ENCODE results near the gene GMPR.
A peak's percentile ranks its signal among the peaks of the same experiment; 100 is the strongest.

GMPR gene

DNA sequence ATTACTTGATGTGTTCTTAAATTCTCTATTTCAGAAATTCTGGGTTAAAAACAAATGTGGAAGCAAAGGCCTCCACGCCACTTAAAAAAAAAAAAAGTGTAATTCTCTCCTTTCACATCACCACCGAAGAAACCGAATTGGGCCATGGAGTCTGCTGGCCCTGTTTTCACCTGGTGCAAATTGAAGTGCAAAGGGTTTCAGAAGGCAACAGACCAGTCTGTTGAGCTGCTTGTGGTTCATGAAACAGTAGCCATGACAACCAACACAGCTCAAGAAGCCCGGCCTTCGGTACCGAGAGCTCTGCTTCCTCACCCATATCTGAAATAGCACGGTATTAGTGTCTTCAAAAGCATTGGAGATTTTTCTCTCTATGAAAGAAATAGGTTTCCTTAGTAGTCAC lies 63.1 kb downstream of the GMPR start:
- DNase-seq (ENCODE audit: low read depth in 3 of 3) = no peak

GRCh38 chr6:16302721-16303552 lies 64.5 kb downstream of the GMPR start:
- no peak for DNase-seq (ENCODE audit: low read depth in 3 of 3)

GRCh38 chr6:16305246-16305725 lies 66.9 kb downstream of the GMPR start:
- DNase-seq (ENCODE audit: low read depth in 3 of 3) = no peak

DNA sequence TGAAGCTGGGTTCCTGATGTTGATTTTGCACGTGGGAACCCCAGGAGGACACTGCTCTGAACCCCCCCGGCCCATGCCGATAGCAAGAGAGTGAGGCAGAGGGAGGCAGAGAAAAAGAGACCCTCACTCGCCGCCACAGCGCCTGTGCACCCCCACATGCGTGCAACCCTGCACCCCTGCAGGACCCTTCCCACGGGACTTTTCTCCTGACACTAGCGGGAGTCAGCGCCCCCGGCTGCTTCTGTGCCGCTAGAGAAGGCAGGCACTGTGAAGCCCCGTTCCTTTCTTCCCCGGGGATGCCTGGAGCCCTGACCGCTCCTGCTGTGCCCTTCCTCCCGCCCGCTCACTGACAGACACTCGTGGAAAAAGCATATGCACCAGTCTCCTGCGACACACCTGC lies 67.4 kb downstream of the GMPR start:
- no peak for DNase-seq (ENCODE audit: low read depth in 3 of 3)

- DNase-seq (ENCODE audit: low read depth in 3 of 3) = no peak
Measured at GRCh38 chr6:16306334-16306733, 67.9 kb downstream of the GMPR start.

GRCh38 chr6:16311763-16312162 lies 73.4 kb downstream of the GMPR start:
- DNase-seq (ENCODE audit: low read depth in 3 of 3) = no peak

DNA sequence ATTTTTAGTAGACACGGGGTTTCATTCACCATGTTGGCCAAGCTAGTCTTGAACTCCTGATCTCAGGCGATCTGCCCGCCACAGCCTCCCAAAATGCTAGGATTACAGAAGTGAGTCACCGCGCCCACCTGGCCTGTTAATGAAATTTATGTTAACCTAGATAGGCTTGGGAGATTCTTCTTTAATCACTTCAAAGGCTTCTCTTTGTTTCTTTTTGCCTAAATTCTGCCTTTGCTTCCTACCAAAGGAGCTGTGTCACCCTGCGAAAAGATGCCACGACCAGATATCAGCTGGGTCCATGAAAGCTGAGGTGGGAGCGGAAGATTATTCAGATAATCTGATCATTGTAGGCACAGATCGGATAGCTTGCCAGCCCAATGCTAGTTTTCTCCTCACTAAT lies 75.3 kb downstream of the GMPR start:
- no peak for DNase-seq (ENCODE audit: low read depth in 3 of 3)

- DNase-seq (ENCODE audit: low read depth in 3 of 3) = no peak
Measured at GRCh38 chr6:16314296-16314695, 75.9 kb downstream of the GMPR start.

- no peak for DNase-seq (ENCODE audit: low read depth in 3 of 3)
Measured at GRCh38 chr6:16316741-16317251, 78.4 kb downstream of the GMPR start.

DNA sequence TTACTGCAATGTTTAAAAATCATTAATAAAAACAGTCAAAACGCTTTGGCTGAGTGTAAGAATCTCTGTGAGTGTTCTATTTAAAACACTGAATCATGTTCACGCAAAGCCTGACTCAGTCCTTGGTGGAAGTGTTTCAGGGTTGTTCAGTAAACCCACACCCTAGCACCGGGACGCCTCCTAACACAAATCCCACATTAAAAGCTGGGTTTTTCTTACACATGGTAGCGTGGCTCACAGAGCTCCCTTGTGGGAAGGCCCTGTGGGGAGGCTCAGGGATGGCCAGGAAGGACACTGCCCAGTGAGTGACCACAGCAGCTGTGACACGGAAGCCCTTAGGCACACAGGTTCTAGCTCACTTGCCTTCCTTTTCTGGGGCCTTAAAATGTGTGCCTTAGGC lies 80.2 kb downstream of the GMPR start:
- no peak for DNase-seq (ENCODE audit: low read depth in 3 of 3)

DNA sequence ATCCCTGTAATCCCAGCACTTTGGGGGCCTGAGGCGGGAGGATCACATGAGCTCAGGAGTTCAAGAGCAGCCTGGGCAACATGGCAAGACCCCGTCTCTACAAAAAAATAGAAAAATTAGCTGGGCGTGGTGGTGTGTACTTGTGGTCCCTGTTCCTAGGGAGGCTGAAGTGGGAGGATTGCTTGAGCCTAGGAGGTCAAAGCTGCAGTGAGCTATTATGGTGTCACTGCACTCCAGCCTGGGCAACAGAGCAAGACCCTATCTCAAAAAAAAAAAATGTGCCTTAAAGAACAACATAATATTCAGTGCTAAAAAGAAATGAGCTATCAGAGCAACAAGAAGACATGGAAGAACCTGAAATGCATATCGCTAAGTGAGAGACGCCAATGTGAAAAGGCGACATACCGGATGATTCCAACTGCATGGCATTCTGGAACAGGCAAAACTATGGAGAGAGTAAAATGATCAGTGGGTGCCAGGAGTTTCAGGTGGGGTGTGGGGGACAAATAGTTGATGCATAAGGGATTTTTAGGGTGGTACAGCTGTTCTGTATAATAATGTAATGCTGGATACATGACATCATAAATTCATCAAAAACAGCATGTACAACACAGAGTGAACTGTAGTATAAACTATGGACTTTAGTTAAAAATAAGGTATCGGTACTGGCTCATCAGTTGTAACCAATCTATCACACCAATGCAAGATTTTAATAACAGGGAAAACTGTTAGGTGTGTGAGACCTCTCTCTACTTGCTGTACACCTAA lies 80.8 kb downstream of the GMPR start:
- DNase-seq (ENCODE audit: low read depth in 3 of 3) = no peak

- peak; percentile 20 to 53 (median 45) for DNase-seq (ENCODE audit: low read depth in 3 of 3)
Measured at GRCh38 chr6:16319813-16320532, 81.6 kb downstream of the GMPR start.

DNA sequence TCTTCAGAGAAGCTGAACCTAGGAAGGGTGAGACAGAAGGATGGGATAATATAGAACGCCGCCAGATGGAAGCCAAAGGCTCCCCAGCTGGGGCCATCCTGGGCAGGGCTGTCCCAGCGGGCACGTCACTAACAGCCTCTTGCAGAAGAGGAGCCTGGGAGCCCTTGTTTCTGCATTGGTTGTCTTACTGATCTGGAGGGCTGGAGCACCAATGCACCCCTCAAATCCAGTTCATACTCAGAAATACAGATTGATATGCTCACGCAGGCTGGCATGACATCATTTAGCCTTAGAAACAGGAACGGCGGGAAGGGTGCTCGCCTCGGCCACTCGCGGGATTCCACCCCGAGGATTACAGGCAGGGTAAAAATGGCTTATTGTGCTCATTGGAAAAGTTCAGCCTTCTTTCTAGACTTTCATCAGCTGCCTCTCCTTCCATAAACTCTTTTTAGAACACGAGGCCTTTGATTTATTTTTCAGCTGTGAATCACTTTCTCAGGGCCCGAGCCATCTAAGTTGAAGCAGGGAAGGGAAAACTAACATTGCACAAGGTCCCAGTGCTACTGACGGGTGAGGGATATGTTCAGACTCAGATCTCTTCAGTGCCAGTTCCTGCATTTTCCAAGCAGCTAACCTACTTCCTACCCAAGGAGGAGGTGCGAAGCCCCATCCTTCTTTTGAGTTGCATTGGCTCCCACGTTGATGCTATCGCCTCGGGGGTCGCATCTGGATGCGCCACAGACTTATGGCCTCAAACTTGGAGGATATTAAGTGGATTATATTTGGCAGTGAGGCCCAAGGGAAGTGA lies 82.3 kb downstream of the GMPR start:
- no peak for DNase-seq (ENCODE audit: low read depth in 3 of 3)

GRCh38 chr6:16321341-16321710 lies 82.9 kb downstream of the GMPR start:
- DNase-seq (ENCODE audit: low read depth in 3 of 3) = no peak

DNA sequence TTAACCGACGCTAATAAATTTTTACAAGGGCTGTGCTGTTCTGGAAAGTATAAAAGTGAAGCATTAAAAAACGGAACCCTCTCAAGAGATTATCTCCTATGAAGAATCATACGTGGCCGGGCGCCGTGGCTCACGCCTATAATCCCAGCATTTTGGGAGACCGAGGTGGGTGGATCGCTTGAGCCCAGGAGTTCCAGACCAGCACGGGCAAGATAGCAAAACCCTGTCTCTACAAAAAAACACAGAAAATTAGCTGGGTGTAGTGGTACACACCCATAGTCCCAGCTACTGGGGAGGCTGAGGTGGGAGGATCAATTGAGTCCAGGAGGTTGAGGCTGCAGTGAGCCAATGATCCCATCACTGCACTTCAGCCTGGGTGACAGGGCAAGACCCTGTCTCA lies 83.4 kb downstream of the GMPR start:
- DNase-seq (ENCODE audit: low read depth in 3 of 3) = no peak

GRCh38 chr6:16322666-16323312 lies 84.4 kb downstream of the GMPR start:
- peak in 2 of 3 experiments; percentile 51 to 56 for DNase-seq (ENCODE audit: low read depth in 3 of 3)

DNA sequence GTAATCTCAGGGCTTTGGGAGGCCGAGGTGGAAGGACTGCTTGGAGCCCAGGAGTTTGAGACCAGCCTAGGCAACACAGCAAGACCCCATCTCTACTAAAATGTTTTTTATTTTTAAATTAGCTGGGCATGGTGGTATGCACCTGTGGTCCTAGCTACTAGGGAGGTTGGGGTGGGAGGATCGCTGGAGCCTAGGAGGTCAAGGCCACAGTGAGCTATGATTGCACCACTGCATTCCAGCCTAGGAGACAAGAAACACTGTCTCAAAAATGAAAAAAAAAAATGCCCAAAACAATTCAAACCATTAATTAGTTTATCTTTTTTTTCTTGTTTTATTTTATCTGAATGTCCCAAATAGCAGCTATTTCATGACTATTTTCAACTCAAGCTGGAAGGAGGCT lies 85.8 kb downstream of the GMPR start:
- DNase-seq (ENCODE audit: low read depth in 3 of 3) = no peak

GRCh38 chr6:16324606-16325225 lies 86.3 kb downstream of the GMPR start:
- no peak for DNase-seq (ENCODE audit: low read depth in 3 of 3)

DNA sequence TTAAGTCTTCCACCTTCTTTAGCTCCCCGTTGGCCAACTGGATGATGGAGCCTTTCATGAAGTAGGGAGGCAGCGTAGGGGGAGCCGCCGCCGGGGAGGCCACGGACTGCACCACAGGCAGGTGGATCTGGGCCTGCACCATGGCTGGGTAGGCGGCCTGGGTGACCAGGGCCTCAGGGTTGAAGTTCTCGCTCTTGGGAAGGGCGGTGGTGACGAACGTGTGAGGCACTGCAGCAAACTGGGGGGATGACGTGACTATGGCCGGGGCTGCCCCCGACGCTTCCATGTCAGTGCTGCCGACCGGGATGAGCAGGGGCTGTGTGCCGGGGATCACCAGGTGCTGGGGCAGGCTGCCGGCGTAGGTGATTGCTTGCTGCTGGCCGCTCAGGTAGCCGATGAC lies 88.1 kb downstream of the GMPR start:
- DNase-seq (ENCODE audit: low read depth in 3 of 3) = no peak
